ENCODE data around the gene TRHDE.

TRHDE gene

GRCh38 chr12:72272091-72272661 lies at the start of gene TRHDE:
Gene TRHDE (plus strand): TSS chr12:72272370. CDS start chr12:72272644, 274 bp downstream.
- DNase-seq, result no peak

GRCh38 chr12:72226510-72226909 lies 45.7 kb upstream of the TRHDE start:
- no peak for DNase-seq

GRCh38 chr12:72228424-72228823 lies 43.7 kb upstream of the TRHDE start:
- no peak for DNase-seq

GRCh38 chr12:72230589-72230988 lies 41.6 kb upstream of the TRHDE start:
- no peak for DNase-seq

GRCh38 chr12:72234886-72235285 lies 37.3 kb upstream of the TRHDE start:
- DNase-seq, result no peak

GRCh38 chr12:72236071-72236705 lies 36.0 kb upstream of the TRHDE start:
- no peak for DNase-seq

- no peak for DNase-seq
Measured at GRCh38 chr12:72241552-72241951, 30.6 kb upstream of the TRHDE start.

GRCh38 chr12:72242946-72243345 lies 29.2 kb upstream of the TRHDE start:
- DNase-seq, result no peak

GRCh38 chr12:72246370-72246769 lies 25.8 kb upstream of the TRHDE start:
- DNase-seq, result no peak

- DNase-seq, result no peak
Measured at GRCh38 chr12:72250346-72250745, 21.8 kb upstream of the TRHDE start.

GRCh38 chr12:72256725-72257124 lies 15.4 kb upstream of the TRHDE start:
- DNase-seq, result no peak

GRCh38 chr12:72261885-72262284 lies 10.3 kb upstream of the TRHDE start:
- DNase-seq, result no peak

- DNase-seq, result peak; percentile 12
Measured at GRCh38 chr12:72264548-72265175, 7.5 kb upstream of the TRHDE start.

- no peak for DNase-seq
Measured at GRCh38 chr12:72267974-72268373, 4.2 kb upstream of the TRHDE start.

GRCh38 chr12:72268386-72268785 lies 3.8 kb upstream of the TRHDE start:
- no peak for DNase-seq

- no peak for DNase-seq
Measured at GRCh38 chr12:72269491-72269890, 2.7 kb upstream of the TRHDE start.

- DNase-seq, result no peak
Measured at GRCh38 chr12:72270246-72270645, 1.9 kb upstream of the TRHDE start.

GRCh38 chr12:72270961-72271360 lies 1.2 kb upstream of the TRHDE start:
- no peak for DNase-seq

GRCh38 chr12:72271451-72272090 lies 599 bp upstream of the TRHDE start:
- DNase-seq, result no peak

GRCh38 chr12:72272731-72273498 lies 745 bp downstream of the TRHDE start:
- DNase-seq, result no peak

GRCh38 chr12:72273499-72273837 lies 1.3 kb downstream of the TRHDE start:
- DNase-seq, result no peak

GRCh38 chr12:72273851-72274351 lies 1.7 kb downstream of the TRHDE start:
- DNase-seq, result no peak

GRCh38 chr12:72274931-72275330 lies 2.8 kb downstream of the TRHDE start:
- DNase-seq, result no peak

Data from NCI-H1694 treated with DMSO at 0.1 percent for 48 hours (cell line).